ENCODE measurements around the gene TDRD12. TPM values are rescaled to one million over a fixed set of nuclear protein-coding genes. Genes with fewer than 3 reads are reported as not detected.

TDRD12 gene
- total and polyA plus RNA-seq, 2 of the 13 experiments (the other 11 are each of a cell fraction or from before 2014, with no cell fraction given): 0.03 to 0.40 TPM

DNA sequence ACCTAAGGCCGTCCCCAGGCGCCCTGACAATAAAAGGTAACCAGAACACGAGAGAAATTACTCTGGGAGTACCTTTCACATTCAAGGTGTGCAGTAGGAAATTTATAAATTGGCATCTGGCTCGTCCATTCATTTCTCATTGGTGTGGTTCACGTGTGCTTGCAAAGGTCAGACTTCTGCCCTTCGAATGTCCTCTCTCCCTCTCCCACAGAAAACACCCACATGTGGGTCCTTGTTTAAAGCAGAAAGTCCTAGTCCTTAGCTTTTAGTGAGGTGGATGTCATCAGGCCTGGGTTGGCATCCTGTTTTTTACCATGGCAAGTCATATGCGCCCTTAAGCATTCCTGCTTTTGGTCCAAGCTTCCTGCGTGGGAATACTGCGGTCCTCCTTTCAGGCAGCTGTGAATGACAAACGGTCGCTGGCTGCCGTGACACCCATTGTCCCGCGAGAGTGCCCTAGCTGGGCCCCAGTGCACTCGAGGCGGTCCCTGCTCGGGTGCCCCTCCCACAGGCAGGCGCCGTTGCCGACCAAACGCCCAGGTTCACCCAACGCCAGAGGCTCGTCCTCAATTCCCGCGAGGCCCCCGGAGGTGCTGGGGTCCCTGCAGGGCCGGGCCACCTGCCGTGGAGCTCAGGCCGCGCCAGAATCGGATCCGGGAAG is 28.1 kb upstream of the TDRD12 start, which contains the start of gene NUDT19 (continued):
- TF ChIP-seq, protein P1, sequence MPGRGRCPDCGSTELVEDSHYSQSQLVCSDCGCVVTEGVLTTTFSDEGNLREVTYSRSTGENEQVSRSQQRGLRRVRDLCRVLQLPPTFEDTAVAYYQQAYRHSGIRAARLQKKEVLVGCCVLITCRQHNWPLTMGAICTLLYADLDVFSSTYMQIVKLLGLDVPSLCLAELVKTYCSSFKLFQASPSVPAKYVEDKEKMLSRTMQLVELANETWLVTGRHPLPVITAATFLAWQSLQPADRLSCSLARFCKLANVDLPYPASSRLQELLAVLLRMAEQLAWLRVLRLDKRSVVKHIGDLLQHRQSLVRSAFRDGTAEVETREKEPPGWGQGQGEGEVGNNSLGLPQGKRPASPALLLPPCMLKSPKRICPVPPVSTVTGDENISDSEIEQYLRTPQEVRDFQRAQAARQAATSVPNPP (CRISPR knock-in tag; IDR thresholded peaks at IDR 0.05): no peak
- TF ChIP-seq, protein P2, sequence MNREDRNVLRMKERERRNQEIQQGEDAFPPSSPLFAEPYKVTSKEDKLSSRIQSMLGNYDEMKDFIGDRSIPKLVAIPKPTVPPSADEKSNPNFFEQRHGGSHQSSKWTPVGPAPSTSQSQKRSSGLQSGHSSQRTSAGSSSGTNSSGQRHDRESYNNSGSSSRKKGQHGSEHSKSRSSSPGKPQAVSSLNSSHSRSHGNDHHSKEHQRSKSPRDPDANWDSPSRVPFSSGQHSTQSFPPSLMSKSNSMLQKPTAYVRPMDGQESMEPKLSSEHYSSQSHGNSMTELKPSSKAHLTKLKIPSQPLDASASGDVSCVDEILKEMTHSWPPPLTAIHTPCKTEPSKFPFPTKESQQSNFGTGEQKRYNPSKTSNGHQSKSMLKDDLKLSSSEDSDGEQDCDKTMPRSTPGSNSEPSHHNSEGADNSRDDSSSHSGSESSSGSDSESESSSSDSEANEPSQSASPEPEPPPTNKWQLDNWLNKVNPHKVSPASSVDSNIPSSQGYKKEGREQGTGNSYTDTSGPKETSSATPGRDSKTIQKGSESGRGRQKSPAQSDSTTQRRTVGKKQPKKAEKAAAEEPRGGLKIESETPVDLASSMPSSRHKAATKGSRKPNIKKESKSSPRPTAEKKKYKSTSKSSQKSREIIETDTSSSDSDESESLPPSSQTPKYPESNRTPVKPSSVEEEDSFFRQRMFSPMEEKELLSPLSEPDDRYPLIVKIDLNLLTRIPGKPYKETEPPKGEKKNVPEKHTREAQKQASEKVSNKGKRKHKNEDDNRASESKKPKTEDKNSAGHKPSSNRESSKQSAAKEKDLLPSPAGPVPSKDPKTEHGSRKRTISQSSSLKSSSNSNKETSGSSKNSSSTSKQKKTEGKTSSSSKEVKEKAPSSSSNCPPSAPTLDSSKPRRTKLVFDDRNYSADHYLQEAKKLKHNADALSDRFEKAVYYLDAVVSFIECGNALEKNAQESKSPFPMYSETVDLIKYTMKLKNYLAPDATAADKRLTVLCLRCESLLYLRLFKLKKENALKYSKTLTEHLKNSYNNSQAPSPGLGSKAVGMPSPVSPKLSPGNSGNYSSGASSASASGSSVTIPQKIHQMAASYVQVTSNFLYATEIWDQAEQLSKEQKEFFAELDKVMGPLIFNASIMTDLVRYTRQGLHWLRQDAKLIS (CRISPR knock-in tag; IDR thresholded peaks at IDR 0.05): no peak
- TF ChIP-seq SNAPC2 (CRISPR knock-in tag; IDR thresholded peaks at IDR 0.05) (no peak), SMAD3 (CRISPR knock-in tag; IDR thresholded peaks at IDR 0.05) (0 out of 2 replicates have a peak, but pooled peaks have one; percentile 21), ZFP36L2 (CRISPR knock-in tag; IDR thresholded peaks at IDR 0.05) (no peak), ZNF570 (CRISPR knock-in tag; IDR thresholded peaks at IDR 0.05; ENCODE audit: borderline replicate concordance) (no peak), NCOA1 (CRISPR knock-in tag; IDR thresholded peaks at IDR 0.05) (no peak; the same call in 1 of the 2 replicates), HES4 (CRISPR knock-in tag; IDR thresholded peaks at IDR 0.05; ENCODE audit: borderline replicate concordance) (no peak), RFX5 (IDR thresholded peaks at IDR 0.05; ENCODE audit: low read depth, low read length) (no peak)
- TF ChIP-seq, protein P3, sequence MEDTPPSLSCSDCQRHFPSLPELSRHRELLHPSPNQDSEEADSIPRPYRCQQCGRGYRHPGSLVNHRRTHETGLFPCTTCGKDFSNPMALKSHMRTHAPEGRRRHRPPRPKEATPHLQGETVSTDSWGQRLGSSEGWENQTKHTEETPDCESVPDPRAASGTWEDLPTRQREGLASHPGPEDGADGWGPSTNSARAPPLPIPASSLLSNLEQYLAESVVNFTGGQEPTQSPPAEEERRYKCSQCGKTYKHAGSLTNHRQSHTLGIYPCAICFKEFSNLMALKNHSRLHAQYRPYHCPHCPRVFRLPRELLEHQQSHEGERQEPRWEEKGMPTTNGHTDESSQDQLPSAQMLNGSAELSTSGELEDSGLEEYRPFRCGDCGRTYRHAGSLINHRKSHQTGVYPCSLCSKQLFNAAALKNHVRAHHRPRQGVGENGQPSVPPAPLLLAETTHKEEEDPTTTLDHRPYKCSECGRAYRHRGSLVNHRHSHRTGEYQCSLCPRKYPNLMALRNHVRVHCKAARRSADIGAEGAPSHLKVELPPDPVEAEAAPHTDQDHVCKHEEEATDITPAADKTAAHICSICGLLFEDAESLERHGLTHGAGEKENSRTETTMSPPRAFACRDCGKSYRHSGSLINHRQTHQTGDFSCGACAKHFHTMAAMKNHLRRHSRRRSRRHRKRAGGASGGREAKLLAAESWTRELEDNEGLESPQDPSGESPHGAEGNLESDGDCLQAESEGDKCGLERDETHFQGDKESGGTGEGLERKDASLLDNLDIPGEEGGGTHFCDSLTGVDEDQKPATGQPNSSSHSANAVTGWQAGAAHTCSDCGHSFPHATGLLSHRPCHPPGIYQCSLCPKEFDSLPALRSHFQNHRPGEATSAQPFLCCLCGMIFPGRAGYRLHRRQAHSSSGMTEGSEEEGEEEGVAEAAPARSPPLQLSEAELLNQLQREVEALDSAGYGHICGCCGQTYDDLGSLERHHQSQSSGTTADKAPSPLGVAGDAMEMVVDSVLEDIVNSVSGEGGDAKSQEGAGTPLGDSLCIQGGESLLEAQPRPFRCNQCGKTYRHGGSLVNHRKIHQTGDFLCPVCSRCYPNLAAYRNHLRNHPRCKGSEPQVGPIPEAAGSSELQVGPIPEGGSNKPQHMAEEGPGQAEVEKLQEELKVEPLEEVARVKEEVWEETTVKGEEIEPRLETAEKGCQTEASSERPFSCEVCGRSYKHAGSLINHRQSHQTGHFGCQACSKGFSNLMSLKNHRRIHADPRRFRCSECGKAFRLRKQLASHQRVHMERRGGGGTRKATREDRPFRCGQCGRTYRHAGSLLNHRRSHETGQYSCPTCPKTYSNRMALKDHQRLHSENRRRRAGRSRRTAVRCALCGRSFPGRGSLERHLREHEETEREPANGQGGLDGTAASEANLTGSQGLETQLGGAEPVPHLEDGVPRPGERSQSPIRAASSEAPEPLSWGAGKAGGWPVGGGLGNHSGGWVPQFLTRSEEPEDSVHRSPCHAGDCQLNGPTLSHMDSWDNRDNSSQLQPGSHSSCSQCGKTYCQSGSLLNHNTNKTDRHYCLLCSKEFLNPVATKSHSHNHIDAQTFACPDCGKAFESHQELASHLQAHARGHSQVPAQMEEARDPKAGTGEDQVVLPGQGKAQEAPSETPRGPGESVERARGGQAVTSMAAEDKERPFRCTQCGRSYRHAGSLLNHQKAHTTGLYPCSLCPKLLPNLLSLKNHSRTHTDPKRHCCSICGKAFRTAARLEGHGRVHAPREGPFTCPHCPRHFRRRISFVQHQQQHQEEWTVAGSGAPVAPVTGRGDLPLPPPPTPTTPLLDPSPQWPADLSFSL (CRISPR knock-in tag; IDR thresholded peaks at IDR 0.05): no peak
- TF ChIP-seq, protein P4, sequence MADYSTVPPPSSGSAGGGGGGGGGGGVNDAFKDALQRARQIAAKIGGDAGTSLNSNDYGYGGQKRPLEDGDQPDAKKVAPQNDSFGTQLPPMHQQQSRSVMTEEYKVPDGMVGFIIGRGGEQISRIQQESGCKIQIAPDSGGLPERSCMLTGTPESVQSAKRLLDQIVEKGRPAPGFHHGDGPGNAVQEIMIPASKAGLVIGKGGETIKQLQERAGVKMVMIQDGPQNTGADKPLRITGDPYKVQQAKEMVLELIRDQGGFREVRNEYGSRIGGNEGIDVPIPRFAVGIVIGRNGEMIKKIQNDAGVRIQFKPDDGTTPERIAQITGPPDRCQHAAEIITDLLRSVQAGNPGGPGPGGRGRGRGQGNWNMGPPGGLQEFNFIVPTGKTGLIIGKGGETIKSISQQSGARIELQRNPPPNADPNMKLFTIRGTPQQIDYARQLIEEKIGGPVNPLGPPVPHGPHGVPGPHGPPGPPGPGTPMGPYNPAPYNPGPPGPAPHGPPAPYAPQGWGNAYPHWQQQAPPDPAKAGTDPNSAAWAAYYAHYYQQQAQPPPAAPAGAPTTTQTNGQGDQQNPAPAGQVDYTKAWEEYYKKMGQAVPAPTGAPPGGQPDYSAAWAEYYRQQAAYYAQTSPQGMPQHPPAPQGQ (CRISPR knock-in tag; IDR thresholded peaks at IDR 0.05; ENCODE audit: borderline replicate concordance): no peak

Data from HepG2 (cell line).